HG03457 (cell line): ENCODE results near the gene TOR3A.
A peak's percentile ranks its signal among the peaks of the same experiment; 100 is the strongest.

Source experiments
- ATAC-seq: cut with Tn5 transposase; IDR thresholded peaks from one replicate; pipeline ENCODE4 v1.9.1; 2021; ENCODE audit warnings: moderate number of reproducible peaks; ENCODE audit not compliant: unreplicated experiment

TOR3A gene

DNA sequence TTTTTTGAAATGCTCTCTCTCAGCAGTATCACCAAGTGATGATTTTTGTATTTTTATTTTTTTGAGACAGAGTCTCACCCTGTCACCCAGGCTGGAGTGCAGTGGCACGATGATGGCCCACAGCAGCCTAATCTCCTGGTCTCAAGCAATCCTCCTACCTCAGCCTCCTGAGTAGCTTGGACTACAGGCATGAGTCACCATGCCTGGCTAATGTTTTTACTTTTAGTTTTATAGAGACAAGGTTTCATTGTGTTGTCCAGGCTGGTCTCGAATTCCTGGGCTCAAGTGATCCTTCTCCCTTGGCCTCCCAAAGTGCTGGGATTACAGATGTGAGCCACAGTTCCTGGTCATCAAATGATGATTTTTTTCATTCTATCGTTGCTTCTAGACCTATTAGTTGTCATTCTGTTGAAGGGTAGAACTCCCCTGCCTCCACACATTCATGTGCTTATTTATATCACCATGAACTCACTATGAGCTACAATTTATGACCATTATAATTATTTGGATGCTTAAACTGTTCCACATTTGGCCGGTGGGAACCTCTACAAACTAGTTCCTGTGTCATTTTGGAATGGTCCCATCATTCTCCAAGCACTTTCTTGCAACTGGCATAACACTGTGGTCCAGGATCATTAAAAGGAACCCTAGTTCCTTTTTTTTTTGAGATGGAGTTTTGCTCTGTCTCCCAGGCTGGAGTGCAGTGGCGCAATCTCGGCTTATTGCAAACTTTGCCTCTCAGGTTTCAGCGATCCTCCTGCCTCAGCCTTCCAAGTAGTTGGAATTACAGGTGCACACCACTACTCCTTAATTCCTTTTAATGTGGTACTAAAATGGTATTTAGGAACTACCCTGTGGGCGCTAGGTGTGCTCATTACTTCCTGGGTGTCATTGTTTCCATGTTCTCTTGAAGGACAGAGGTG lies 20.2 kb upstream of the TOR3A start:
- ATAC-seq = no peak

DNA sequence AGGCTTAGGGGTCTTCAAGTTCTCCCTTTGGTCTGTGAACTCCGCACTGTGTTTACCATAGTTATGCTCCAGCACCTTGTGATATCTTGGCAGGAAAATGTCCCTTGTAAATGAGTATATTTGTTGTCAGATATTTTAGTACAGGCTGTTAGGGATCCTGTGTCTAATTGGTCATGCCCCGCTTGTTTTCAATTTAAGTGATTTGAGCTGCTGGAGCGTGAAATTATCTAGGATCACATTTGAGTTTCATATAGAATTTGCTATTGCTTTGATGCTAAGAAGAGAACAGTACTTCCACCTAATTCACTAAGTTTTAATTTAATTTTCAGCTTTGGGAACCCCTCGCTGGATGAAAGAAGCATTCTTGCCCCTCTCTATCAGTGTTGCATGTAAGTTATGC lies 15.4 kb upstream of the TOR3A start:
- no peak for ATAC-seq

GRCh38 chr1:179077396-179077795 lies 4.5 kb upstream of the TOR3A start:
- ATAC-seq = no peak

DNA sequence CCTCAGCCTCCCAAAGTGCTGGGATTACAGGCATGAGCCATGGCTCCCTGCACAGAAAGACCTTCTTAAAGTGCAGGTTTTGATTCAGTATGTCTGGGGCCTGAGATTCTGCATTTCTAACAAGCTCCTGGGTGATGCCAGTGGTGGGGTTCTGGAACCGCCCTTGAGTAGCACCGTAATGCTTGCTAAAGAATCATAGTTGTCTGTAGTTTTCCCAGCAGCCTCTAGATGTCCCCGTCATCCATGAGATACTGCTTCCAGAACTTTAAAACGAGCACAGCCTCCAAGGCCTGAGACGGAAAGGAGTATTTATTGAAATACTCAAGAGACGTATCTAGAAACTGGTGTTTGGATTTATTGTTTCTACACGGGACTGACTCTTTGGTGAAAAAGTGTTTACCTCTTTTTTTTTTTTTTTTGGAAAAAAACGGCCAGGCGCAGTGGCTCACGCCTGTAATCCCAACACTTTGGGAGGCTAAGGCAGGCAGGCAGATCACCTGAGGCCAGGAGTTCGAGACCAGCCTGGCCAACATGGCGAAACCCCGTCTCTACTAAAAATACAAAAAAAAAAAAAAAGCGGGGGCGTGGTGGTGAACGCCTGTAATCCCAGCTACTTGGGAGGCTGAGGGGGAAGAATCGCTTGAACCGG lies 2.6 kb upstream of the TOR3A start:
- no peak for ATAC-seq

GRCh38 chr1:179080866-179081686 lies 794 bp upstream of the TOR3A start:
- ATAC-seq = no peak

DNA sequence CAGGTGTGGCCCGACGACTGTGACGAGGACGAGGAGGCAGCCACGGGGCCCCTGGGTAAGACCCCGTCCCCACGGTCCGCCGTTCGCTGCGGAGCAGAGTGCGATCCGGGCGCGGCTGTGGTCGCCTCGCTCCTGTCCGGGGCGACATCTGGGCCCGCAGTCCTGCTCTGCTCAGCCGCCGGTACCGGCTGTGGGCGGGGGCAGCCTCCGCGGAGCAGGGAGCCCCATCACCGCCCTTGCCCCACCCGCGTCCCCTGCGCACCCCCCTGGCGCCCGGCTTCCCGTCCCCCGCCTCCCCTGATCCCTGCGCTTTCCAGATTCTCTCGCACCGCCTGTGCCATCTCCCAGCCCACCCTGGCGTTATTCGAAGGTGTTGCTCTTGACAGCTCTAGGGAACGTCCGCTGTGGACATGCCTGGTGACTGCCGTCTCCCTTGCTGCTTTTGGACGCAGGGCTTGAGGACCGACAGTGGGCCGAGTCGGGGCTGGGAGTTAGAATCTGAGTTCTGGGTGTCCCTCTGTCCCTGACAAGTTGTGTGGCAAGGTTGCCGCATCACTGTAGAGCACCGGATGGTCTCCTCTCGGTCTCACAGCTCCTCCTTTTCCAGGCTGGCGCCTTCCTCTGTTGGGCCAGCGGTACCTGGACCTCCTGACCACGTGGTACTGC lies 596 bp downstream of the TOR3A start:
- ATAC-seq = peak; percentile 1

DNA sequence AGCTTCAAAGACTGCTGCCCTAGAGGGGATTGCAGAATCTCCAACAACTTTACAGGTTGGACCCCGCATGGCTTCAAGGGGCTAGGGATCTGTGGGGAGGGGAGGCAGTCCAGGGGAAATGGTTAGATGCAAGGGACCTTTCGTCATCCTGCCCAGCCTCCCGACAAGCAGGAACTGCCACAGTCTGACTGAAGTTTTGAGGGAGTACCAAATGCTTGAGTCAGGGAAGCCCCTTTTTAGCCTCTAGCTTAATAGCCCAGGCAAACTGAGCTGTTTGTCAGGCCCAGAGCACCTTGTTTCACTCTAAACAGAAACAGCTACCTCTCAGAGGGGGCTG lies 1.1 kb downstream of the TOR3A start:
- ATAC-seq = no peak

- ATAC-seq = no peak
Measured at GRCh38 chr1:179083533-179083932, 1.7 kb downstream of the TOR3A start.

DNA sequence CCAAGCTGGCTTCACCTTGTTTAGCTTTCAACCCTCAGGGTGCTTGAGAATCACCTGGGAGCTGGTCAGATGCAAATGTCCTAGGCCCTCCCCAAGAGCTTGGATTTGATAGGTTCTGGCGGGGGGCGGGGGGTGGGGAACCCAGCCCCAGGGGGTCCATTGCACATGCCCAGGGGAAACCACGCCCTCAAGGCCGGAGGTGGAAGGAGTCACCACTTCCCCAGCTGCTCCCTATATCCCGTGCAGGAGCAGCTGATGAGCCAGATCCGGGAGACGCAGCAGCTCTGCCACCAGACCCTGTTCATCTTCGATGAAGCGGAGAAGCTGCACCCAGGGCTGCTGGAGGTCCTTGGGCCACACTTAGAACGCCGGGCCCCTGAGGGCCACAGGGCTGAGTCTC lies 5.8 kb downstream of the TOR3A start:
- no peak for ATAC-seq

- no peak for ATAC-seq
Measured at GRCh38 chr1:179089827-179090482, 8.1 kb downstream of the TOR3A start.

DNA sequence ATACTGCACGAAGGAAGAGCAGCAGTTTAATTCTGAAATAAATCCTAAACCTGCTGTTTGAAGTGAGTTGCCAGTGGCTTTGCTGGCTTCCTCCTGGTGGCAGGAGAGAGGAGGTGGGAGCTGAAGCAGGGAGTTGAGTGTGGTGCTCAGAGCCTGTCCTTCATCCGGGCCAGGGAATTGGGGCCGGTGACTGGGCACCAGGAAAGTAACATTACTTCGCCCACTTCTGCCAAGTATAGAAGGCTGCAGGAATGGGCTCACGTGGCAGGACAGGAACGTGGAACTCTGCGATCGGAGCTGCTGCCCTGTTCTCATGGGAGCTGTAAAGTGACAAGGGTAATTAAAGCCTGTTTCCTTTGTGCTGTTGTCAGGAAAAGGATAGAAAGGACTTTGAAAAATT lies 8.7 kb downstream of the TOR3A start:
- no peak for ATAC-seq

GRCh38 chr1:179090923-179091322 lies 9.1 kb downstream of the TOR3A start:
- no peak for ATAC-seq

- ATAC-seq = no peak
Measured at GRCh38 chr1:179091691-179092165, 9.9 kb downstream of the TOR3A start.

DNA sequence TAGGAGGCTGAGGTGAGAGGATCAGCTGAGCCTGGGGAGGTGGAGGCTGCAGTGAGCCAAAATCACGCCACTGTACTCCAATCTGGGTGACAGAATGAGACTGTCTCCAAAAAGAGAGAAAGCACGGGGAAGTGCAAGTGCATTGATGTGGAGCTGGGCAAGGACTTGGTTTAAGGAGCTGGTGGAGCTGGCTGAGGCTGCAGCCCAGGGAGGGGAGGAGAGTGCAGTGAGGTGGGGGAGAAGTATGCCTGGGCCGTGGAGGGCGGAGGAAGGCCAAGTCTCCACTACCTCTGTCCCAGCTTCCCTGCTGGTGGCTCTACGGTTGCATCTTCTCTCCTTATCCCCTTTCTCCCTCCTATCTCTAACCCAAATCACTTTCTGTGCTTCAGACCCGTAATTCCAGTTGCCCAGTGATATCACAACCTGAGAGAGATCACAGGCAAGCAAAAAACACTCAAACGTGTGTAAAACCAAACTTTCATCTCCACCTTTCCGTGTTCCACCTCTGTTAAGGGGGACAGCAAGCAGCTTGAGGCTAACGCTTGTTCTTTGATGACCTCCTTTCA lies 11.1 kb downstream of the TOR3A start:
- no peak for ATAC-seq

GRCh38 chr1:179094818-179095217 lies 12.9 kb downstream of the TOR3A start:
- no peak for ATAC-seq

GRCh38 chr1:179095377-179095776 lies 13.5 kb downstream of the TOR3A start:
- ATAC-seq = no peak

GRCh38 chr1:179095924-179096323 lies 14.1 kb downstream of the TOR3A start:
- no peak for ATAC-seq

DNA sequence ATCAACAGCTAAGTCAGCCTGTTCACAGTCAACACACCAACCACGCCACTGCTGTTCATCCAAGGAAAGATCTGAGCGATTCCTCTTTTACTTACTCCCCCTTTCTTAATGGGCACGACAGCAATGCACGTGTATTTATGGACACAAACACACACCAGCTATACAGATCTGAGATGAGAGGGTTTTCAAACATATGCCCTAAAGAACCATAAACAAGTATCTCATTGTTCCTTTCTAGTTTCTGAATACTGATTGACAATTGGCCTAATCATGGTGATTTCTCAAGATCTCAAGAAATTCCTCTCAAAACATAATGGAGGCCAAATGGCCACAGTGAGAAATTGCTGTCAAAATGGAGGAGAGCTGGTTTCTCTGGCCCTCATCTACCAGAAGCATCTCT lies 18.0 kb downstream of the TOR3A start:
- ATAC-seq = no peak

DNA sequence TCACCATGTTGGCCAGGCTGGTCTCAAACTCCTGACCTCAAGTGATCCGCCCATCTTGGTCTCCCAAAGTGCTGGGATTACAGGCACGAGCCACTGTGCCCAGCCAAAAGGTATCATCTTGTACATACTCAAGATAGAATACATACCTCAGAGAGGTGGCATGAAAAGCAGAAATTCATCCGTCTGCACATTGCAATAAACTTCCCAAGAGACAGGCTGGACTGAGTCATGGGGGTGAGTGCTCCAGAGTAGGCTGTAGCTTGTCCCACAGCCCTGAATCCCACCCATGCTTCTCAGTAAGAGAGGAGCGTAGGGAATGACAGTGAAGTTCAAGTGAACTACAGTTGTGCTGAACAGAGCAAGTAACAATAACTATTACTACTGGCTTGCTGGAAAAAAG lies 19.7 kb downstream of the TOR3A start:
- ATAC-seq = no peak

GRCh38 chr1:179103999-179104398 lies 22.1 kb downstream of the TOR3A start:
- ATAC-seq = no peak
